GM18526 (cell line): ENCODE results near the gene DQX1.

ENCODE experiments used
- POLR2A ChIP-seq: IDR thresholded peaks from 3 replicates; pipeline ENCODE4 v1.6.1; 2011; ENCODE audit not compliant: insufficient read length; ENCODE audit errors: extremely low read depth

Gene DQX1

DNA sequence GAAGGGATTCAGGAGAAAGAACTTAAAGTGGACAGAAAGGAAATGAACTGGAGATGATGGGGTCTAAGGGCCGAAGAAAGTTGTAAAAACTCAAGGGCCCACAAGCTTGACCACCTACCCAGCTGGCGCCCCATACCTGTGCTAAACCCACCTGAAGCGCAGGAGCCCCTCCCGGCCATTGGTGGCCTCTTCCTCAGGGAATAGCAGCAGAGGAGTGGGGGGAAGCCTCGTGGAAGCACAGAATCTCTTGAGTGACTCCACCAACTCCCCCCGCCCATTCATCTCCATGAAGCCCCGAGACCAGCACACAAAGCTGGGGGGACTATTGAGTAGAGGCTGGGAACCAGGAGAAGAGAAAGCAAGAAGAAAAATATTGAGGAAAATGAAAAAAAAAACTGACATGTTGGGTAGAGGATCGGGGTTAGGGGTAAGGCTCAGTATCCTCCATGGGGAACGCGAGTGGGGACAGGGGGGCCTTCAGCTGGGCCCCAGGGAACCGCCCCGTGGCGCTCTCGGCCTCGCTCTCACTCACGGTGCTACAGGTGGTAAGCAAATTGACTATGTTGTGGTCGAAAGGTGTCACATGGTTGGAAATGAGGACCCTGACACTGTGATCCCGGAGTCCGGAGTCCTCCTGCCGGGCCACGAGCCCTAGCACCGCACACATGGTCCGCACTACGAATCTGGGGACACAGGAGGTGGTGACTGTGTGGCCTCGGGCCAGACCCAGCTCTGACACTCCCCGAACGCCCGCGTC is 2.7 kb upstream of the DQX1 start:
- TF ChIP-seq POLR2A: no peak

DNA sequence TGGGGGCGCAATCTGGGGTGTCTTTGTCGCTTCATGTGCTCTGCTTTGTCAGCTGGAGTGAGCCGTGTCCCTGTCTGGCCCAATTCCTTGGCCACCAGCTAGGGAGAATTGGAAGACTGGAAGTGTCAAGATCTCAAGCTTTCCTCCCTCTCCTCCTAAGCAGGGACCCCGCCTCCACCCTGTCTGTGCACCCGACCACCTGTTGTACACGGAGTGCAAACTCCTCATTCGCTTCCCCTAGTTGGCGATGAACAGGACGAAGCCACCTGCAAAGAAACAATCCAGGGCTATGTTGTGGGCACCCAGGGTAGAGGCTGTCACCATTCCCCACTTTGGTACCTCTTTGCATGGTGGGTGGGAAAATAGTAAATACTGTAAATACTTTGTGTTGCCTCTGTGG is 1.7 kb upstream of the DQX1 start:
- TF ChIP-seq POLR2A: no peak

DNA sequence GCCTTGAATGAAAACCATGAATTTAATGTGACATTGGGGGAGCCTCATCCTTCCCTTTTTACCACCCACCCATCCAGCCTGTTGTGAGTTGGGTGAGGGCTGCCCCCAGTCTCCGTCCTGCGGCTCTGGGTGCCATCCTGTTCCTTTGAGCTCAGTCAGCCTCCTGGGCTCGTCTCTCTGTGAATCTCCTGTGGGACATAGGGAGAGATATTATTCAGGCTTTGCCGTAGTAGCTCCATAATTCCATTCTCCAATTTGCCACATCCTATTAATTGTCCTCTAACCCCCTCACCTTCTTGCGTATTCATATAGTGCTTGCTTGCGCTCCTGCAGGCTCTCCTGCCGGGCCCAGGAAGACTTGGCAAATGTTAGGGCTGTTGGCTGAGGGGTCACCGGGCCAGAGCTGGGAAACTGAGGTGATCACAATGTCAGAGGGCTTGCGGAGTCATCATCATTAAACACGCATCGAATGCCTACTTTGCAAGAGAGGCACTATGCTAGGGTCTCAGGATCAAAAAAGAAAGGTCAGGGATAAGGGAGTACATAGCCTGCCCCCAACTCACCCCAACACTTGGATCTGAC is 709 bp upstream of the DQX1 start:
- TF ChIP-seq POLR2A: no peak

DNA sequence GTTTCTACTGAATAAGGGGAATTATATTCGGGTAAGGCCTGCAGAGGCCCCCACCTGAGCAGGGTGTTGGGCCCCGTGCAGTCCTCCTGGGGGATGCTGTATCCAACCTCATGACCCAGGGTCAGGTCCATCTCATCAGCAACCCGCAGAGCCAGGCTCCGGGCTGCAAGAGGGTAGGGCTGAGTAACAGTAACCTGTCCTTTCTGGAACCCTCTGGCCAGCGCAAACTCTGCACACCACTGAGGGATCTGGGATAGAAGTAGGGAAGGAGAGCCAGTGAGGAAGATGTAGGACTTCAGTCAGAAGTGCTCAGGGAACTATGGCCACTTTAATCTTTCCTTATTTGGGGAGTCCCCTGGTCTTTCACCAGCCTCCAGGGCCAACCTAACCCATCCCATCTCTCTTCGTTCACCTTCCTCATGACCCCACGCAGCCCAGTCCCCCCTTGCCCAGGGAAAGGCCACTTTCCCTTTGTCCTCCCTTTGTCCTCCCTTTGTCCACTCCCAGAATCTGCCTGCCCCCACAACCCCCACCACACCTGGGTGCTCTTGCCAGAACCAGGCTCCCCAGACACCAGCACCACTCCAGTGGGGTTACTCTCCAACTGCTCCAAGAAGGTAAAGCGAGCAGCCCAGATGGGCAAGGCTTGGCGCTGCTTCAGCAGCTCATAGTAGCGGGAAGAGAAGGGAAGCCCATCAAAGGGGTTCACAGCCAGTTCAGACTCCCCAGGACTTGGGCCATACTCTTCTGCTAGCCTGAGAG is 895 bp downstream of the DQX1 start:
- TF ChIP-seq POLR2A: no peak

DNA sequence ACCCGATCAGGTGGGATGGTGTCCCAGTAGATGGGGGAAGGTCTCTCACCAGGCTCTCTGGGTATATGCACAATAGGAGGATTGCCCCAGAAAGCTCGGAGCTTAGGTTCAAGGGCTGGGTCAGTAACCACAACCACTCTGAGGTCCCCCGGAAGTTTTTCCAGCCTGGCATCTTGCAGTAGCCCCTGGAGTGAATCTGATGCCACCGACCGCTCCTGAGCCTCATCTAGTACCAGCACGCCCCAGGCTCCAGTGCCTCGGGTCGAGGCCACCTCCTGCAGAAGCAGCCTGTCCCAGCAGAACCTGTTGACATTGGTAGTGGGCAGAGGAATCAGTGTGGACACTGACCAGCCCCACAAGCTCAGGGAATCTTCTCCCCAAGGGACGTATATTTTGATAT is 2.0 kb downstream of the DQX1 start:
- no peak for TF ChIP-seq POLR2A

DNA sequence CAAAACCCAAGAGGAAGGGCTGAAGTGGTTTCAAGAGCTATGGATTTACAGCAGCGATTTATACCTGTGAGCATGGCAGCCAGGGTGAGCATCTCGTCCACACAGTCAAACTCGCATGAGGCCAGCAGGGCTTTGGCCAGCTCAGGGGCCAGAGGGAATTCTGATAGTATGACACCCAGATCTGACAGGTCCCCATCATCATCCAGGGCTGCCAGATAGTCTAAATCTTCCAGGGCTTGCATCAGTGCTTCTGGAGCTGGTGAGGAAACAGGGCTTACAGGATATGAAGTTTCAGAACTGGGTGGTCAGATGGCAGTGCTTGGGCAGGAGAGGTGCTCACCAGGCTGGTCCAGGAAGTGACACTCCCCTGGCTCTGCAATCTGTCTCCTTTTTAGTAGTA is 3.5 kb downstream of the DQX1 start:
- no peak for TF ChIP-seq POLR2A

DNA sequence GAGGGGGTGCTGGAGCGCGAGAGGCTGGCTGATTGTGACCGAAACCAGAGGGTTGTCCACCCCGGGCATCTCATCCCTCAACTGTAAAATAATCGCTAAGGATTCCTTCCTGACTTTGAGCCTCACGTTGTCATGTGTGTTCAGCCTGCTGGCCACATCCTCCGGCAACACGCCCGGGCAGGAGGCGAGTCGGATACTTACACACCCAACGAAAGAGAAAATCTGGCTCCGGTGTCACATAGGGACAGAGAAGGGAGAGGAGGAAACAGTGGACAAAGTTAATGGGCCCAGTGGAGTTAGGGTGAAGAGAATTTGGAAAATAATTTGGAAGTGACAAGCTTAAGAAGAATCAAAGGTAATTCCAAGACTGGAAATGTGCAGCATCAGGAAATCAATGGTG is 9.4 kb downstream of the DQX1 start:
- TF ChIP-seq POLR2A: no peak

DNA sequence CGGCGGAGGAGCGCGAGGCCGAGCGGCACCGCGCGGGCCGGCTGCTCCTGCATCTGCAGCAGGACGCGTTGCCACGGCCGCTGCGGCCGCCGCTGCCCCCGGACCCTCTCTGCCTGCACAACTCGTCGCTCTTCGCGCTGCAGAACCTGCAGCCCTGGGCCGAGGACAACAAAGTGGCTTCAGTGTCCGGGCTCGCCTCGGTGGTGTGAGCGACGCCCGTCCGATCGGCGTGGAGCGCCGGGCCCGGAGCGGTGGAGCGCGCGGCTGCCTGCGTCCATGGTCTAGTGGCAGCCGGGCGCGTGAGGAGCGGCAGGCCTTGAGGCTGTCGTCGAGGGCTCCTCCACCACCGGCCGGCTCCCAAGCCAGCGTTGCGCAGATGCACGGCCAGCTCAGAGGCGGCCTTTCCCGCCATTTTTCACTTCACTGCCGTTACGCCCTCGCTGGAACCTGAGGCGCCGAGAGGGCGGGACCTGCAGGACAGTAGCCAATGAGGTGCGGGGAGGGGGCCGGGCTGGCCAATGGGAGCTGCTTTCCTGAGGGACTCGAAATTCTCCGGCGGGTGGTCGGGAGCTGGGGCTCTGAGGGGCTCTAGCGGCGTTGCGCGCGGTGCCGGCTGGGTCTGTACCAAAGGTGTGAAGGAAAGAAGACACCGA is 9.9 kb downstream of the DQX1 start:
- TF ChIP-seq POLR2A: no peak

DNA sequence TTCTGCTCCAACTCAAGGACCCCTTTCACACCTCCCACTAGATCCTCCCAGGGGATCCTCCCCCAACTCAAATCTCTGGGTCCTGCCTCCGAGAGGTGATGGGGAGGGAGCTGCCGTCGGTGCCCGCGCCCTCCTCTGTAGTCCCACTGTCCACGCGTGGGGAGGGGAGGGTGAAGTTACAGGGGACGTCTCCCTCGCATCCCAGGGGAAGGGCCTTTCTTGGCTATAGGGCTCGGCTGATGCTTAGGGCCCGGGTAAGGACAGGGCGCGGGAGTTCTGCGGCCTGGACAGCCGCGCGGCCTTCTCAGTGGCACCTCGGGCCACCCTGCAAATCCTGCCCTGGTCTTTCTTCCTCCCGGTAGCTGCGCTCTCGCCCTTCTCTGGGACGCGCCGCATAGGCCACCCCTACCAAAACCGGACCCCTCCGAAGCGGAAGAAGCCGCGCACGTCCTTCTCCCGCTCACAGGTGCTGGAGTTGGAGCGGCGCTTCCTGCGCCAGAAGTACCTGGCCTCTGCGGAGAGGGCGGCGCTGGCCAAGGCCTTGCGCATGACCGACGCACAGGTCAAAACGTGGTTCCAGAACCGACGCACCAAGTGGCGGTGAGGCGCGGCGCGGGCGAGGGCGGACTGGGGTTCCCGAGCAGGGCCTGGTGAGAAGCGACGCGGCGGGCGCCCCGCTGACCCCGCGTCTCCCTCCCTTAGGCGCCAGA is 10.6 kb downstream of the DQX1 start:
- TF ChIP-seq POLR2A: no peak

DNA sequence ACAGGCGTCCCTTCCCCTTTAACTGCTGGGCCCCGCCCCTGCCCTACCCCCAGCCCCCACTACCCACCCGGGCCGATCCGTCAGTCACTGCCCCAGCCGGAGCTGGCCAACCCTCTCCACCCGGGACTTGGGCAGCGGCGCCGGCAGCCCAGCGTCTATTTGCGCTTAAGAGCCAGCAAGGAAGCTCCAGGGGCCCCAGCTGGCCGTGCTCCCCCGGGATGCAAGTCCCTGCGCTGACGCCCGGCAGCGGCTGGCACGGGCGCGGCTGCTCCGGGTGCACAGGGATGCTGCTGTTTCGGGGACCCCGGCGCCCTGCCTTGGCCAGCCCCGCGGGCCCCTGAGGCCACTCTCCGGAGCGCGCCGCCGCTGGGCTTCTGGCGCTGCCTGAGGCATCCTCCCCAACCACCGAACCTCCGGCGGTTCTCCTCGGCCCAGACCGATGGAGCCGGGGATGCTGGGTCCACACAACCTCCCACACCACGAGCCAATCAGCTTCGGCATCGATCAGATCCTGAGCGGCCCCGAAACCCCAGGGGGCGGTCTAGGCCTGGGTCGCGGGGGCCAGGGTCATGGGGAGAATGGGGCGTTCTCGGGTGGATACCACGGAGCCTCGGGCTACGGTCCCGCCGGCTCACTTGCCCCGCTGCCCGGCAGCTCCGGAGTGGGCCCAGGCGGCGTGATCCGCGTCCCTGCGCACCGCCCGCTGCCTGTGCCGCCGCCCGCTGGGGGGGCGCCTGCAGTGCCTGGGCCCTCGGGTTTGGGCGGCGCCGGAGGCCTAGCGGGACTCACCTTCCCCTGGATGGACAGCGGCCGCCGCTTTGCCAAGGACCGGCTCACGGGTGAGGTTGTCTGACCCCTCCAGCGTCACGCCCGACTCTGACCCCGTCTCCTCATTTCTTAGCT is 11.4 kb downstream of the DQX1 start, which contains the start of gene TLX2:
Gene TLX2 (plus strand): TSS at position 83 of the 903 bp plus-strand sequence. CDS start 357 bp downstream, at position 440.
- TF ChIP-seq POLR2A: no peak

DNA sequence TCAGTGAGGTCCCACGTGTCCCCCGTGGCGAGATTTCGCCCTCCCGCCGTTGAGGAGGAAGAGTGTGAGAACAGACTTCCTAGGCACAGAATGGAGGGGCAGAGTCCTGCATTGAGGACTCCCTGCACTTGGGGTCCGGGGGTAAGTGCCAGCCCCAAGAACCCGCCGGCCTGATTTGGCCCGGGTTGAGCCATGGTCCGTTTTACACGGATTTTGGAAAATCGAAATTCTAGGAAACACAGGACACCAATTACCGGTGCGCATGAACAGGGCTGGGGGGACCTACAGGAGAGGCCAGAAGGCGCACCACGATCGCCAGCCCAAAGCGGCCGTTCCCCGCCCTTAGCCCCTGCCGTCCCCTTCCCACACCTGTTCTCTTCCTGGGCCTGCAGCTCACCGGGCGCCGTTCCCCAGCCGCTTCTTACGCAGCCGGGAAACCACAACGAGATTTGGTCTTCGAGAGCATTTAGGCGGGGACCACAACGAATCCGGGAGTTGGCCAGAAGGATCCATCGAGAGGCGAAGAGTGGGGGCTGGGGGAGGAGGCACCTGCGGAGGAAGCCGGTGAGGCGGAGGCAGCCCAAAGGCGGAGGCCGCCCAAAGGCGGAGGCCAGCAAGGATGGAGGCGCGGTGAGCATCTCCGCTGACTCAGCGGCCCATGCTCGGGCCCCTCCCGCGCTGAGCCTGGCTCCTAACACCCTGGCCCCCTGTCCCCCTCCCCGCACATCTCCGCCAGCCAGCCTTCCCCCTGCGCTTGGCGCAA is 12.2 kb downstream of the DQX1 start:
- no peak for TF ChIP-seq POLR2A

DNA sequence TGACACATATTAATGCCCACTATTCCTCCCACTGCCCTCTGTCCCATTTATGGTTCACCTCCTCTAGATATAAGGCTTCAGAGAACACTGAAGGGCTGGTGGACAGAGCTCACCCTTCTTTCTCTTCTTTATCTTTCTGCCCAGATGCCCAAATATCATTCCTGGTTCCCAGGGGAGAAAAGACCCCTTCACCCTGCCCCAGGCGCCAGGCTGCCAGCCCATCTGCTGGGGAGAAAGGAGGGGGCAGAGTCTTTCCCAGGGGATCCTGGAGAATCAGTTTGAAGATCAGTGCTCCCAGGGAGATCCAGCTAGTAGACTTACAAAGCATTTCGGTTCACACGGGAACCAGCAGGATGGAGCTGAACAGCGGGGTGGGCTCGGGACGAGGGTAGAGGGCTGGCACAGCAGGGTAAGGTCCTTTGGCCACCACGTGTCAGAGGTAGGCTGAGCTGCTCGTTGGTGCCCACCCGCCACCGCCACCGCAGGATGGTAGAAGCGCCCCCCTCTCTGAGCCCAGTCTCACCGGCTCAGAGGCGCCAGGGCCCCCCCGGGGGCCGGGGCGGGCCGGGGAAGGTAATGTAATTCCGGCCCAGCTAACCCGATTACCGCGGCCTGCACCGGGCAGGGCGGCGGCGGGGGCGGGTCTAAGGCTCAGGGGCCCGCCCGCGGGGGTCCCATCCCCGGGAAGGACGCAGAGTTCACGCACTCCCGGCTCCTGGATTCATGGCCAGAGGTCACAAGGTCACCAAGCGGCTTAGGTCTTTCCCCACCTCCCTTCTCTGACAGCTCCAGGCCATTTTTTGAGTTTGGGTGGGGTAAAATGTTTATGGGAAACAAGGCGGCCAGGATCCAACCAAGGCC is 13.1 kb downstream of the DQX1 start:
- no peak for TF ChIP-seq POLR2A
